ENCODE results near the gene UBE2E3. TPM values are rescaled to one million over a fixed set of nuclear protein-coding genes. Genes with fewer than 3 reads are reported as not detected.

UBE2E3 gene
- total and polyA plus RNA-seq, 2 experiments from 2014 or later, result 111 to 112 TPM

- H3K27ac ChIP-seq (ENCODE audit: low read depth), result no peak overlapping the region
- H3K27me3 ChIP-seq (ENCODE audit: insufficient read depth), result no peaks in the 10 kb centered on the region
- no peaks in the 10 kb centered on the region for H3K36me3 Mint-ChIP-seq (ENCODE audit: low read depth)
- no peak overlapping the region for H3K27ac Mint-ChIP-seq
- H3K4me2 ChIP-seq, result no peak overlapping the region
- no peaks in the 10 kb centered on the region for H3K27me3 Mint-ChIP-seq (ENCODE audit: insufficient read depth, low read depth, poor library complexity)
- H3K36me3 ChIP-seq (ENCODE audit: insufficient read depth), result no peaks in the 10 kb centered on the region
- TF ChIP-seq EZH2 (IDR thresholded peaks at IDR 0.05; ENCODE audit: low read depth, unreplicated experiment), result no peak
- no peak for TF ChIP-seq EZH2phosphoT487 (IDR thresholded peaks at IDR 0.05; ENCODE audit: unreplicated experiment)
- no peak for TF ChIP-seq NANOG (IDR thresholded peaks at IDR 0.05; ENCODE audit: borderline replicate concordance)
- TF ChIP-seq STAT1 (IDR thresholded peaks at IDR 0.05; ENCODE audit: unreplicated experiment), result no peak
- no peak for TF ChIP-seq JUNB (IDR thresholded peaks at IDR 0.05; ENCODE audit: unreplicated experiment)
- no peak for TF ChIP-seq CREB1 (CRISPR knock-in tag; IDR thresholded peaks at IDR 0.05; ENCODE audit: low read depth)
- no peak for TF ChIP-seq POLR2AphosphoS5 (IDR thresholded peaks at IDR 0.05; ENCODE audit: low read depth)
- TF ChIP-seq ZNF462 (CRISPR knock-in tag; IDR thresholded peaks at IDR 0.05), result no peak
- no peak for TF ChIP-seq ZNF331 (CRISPR knock-in tag; IDR thresholded peaks at IDR 0.05; ENCODE audit: low read depth)
- TF ChIP-seq ZNF114 (CRISPR knock-in tag; IDR thresholded peaks at IDR 0.05), result no peak
- TF ChIP-seq REST (IDR thresholded peaks at IDR 0.05; ENCODE audit: unreplicated experiment), result no peak
- no peak for TF ChIP-seq CTCF (conservative IDR thresholded peaks at IDR 0.05; ENCODE audit: low read depth in 2 of 2)
- no peak for TF ChIP-seq ETS1 (IDR thresholded peaks at IDR 0.05)
- no peaks in the 10 kb centered on the region for H3K9me3 Mint-ChIP-seq
- H3F3A ChIP-seq (replicated peaks; ENCODE audit: low read depth), result no peaks in the 10 kb centered on the region
- H2AFZ ChIP-seq, result no peak overlapping the region
- H3K9me2 ChIP-seq (ENCODE audit: insufficient read depth), result no peaks in the 10 kb centered on the region
- H3K4me3 ChIP-seq, result no peak overlapping the region
- no peak overlapping the region for H3K4me3 Mint-ChIP-seq
- H3K4me1 Mint-ChIP-seq, result peaks cover 10% of the 10 kb centered on the region; the same call in 2 of the 3 replicates
- no peaks in the 10 kb centered on the region for H4K20me1 ChIP-seq (replicated peaks; ENCODE audit: insufficient read depth)
- DNase-seq (ENCODE audit: low spot score), result no peak
- peaks cover 12% of the 10 kb centered on the region; the same call in 1 of the 2 replicates for H3K4me1 ChIP-seq (ENCODE audit: insufficient read depth)
- no peaks in the 10 kb centered on the region for H3K79me2 ChIP-seq (replicated peaks; ENCODE audit: insufficient read depth)
- no peak for ATAC-seq
Measured at GRCh38 chr2:180971811-180972210, 8.6 kb upstream of the UBE2E3 start.

Measured in GM23338 (cell line).